AG04449 (cell line): ENCODE results near the gene FRMPD4.

Experiments
- CTCF ChIA-PET: fragments of 350-600 bp; formaldehyde crosslinking; extraction: SDS; loops from one replicate; lab custom pipeline; 2021; ENCODE audit warnings: antibody characterized with exemption; lab: Yijun Ruan, JAX
- POLR2A ChIA-PET: fragments of 400-600, 350-600 bp; formaldehyde crosslinking; extraction: SDS; loops from one replicate; lab custom pipeline; 2020; ENCODE audit warnings: antibody characterized with exemption, inconsistent platforms; lab: Yijun Ruan, JAX
- DNase-seq: peaks from one replicate; pipeline ENCODE4 v3.0.0-alpha.2; 2010; ENCODE audit warnings: low read depth, low spot score
- H3K4me3 ChIP-seq: 2 replicates; pipeline ENCODE4 v1.5.1; 2011; ENCODE audit warnings: low read depth, mild to moderate bottlenecking, control low read depth, low read length
- CTCF ChIP-seq: IDR thresholded peaks from one replicate; pipeline ENCODE4 v1.5.1; 2011; ENCODE audit warnings: mild to moderate bottlenecking, moderate library complexity, low read length, control low read depth, inconsistent platforms; ENCODE audit not compliant: insufficient read depth; ENCODE audit errors: missing control alignments

Gene FRMPD4

GRCh38 chrX:12379671-12380070 lies 241.4 kb downstream of the FRMPD4 start:
- ChIA-PET CTCF (interaction anchor here (0.8 kb wide), 1 partner anchor 11 kb away, joined by 3 read pairs; no protein-coding TSS in a partner anchor), POLR2A (no interaction called here)
- H3K4me3 ChIP-seq, result no peak overlapping the region
- DNase-seq, result no peak
- TF ChIP-seq CTCF, result no peak

GRCh38 chrX:12383196-12383595 lies 244.9 kb downstream of the FRMPD4 start:
- ChIA-PET CTCF (no interaction called here), POLR2A (no interaction called here)
- DNase-seq, result no peak
- peak; percentile 2 for TF ChIP-seq CTCF
- no peak overlapping the region for H3K4me3 ChIP-seq

GRCh38 chrX:12390301-12390700 lies 252.0 kb downstream of the FRMPD4 start:
- ChIA-PET CTCF (no interaction called here), POLR2A (no interaction called here)
- DNase-seq, result peak; percentile 5
- no peak for TF ChIP-seq CTCF
- H3K4me3 ChIP-seq, result no peak overlapping the region

GRCh38 chrX:12396584-12396983 lies 258.3 kb downstream of the FRMPD4 start:
- TF ChIP-seq CTCF, result no peak
- ChIA-PET POLR2A (no interaction called here), CTCF (no interaction called here)
- DNase-seq, result no peak
- H3K4me3 ChIP-seq, result no peak overlapping the region

- ChIA-PET POLR2A (no interaction called here), CTCF (no interaction called here)
- DNase-seq, result no peak
- TF ChIP-seq CTCF, result no peak
- H3K4me3 ChIP-seq, result no peak overlapping the region
These were observed 261.9 kb downstream of the FRMPD4 start for GRCh38 chrX:12400218-12400617.

GRCh38 chrX:12401252-12401651 lies 263.0 kb downstream of the FRMPD4 start:
- no peak for TF ChIP-seq CTCF
- ChIA-PET POLR2A (no interaction called here), CTCF (no interaction called here)

More at GRCh38 chrX:12401252-12401651, 263.0 kb downstream of the FRMPD4 start:
- no peak for DNase-seq
- no peak overlapping the region for H3K4me3 ChIP-seq
